A549 (cell line): ENCODE data around the gene PRKCD. TPM values are rescaled to one million over a fixed set of nuclear protein-coding genes. Genes with fewer than 3 reads are reported as not detected.
A peak's percentile ranks its signal among the peaks of the same experiment; 100 is the strongest.

Source experiments
- ATAC-seq, 2 experiments: fragments of 200-7000 bp in 1 of 2; fragments of >200 bp in 1 of 2; cut with Nextera tagmentation in 1 of 2; cut with Tn5 transposase in 1 of 2; 3 replicates each; pipeline versions ENCODE4 v1.8.0 to v1.9.1; 2018 to 2020; ENCODE audit warnings: mild to moderate bottlenecking in 1 of 2, moderate library complexity in 1 of 2
- CTCF ChIA-PET: fragments of 300-600 bp; sonication (Branson Sonifier 250); formaldehyde crosslinking; extraction: SDS; loops from one replicate; lab custom pipeline; 2021; ENCODE audit warnings: antibody characterized with exemption, inconsistent platforms; lab: Yijun Ruan, JAX
- POLR2A ChIA-PET: fragments of 350-600 bp; formaldehyde crosslinking; extraction: SDS; loops from one replicate; lab custom pipeline; 2021; ENCODE audit warnings: antibody characterized with exemption, inconsistent platforms; lab: Yijun Ruan, JAX
- DNase-seq, 2 experiments: peaks; one replicate each; pipeline versions ENCODE4 v3.0.0 to v3.0.0-alpha.2; 2011 to 2016; ENCODE audit warnings: low read depth in 1 of 2, low spot score in 1 of 2
- FAIRE-seq: peaks from 2 replicates; lab custom pipeline; 2011; peaks lifted over from hg19 to GRCh38; lab: Jason Lieb, UNC
- H3K27ac ChIP-seq, 2 experiments: fragments of >200 bp; sonication (Bioruptor Twin); formaldehyde crosslinking; 3 replicates each; pipeline ENCODE4 v1.5.1; 2016 to 2017
- H3K4me1 ChIP-seq: fragments of >200 bp; sonication (Bioruptor Twin); formaldehyde crosslinking; 3 replicates; pipeline ENCODE4 v1.6.1; 2016
- H3K4me2 ChIP-seq: fragments of >200 bp; sonication (Bioruptor Twin); formaldehyde crosslinking; 3 replicates; pipeline ENCODE4 v1.6.1; 2016
- H3K4me3 ChIP-seq: fragments of >200 bp; sonication (Bioruptor Twin); formaldehyde crosslinking; 3 replicates; pipeline ENCODE4 v1.5.1; 2016
- H3K9me3 ChIP-seq: fragments of >200 bp; sonication (Bioruptor Twin); formaldehyde crosslinking; 3 replicates; pipeline ENCODE4 v1.6.1; 2016
- ATOH8 ChIP-seq: fragments of 250-450 bp; sonication (Bioruptor Pico); IDR thresholded peaks from 2 replicates; pipeline ENCODE4 v1.5.0; 2020; ENCODE audit warnings: low read depth, mild to moderate bottlenecking, moderate library complexity
- BHLHE40 ChIP-seq: IDR thresholded peaks from 2 replicates; pipeline ENCODE4 v1.6.1; 2012; ENCODE audit warnings: low read depth, low read length, inconsistent platforms
- CHD4 ChIP-seq: fragments of 200-600 bp; sonication (generic); IDR thresholded peaks from 2 replicates; pipeline ENCODE4 v1.6.1; 2016; ENCODE audit warnings: antibody characterized with exemption, mild to moderate bottlenecking, borderline replicate concordance
- EHF ChIP-seq: fragments of 250-450 bp; sonication (Bioruptor Pico); IDR thresholded peaks from 2 replicates; pipeline ENCODE4 v1.5.0; 2020; ENCODE audit warnings: mild to moderate bottlenecking
- EHMT2 ChIP-seq: fragments of 200-600 bp; sonication (generic); IDR thresholded peaks from 2 replicates; pipeline ENCODE4 v1.6.1; 2016; ENCODE audit warnings: antibody characterized with exemption, low read depth, mild to moderate bottlenecking, moderate library complexity
- FOSB ChIP-seq: fragments of 250-450 bp; sonication (Bioruptor Pico); IDR thresholded peaks from 2 replicates; pipeline ENCODE4 v1.5.0; 2020; ENCODE audit warnings: mild to moderate bottlenecking, moderate library complexity
- FOSL2 ChIP-seq, 2 experiments: fragments of 450-650 bp in 1 of 2; fragments of >200 bp in 1 of 2; sonication (Bioruptor Twin) in 1 of 2; formaldehyde crosslinking; IDR thresholded peaks; 2 replicates each; pipeline versions ENCODE4 v1.5.0 to v1.6.1; 2016 to 2020; ENCODE audit warnings: mild to moderate bottlenecking in 1 of 2, moderate library complexity in 1 of 2
- FOXS1 ChIP-seq: fragments of 250-450 bp; sonication (Bioruptor Pico); IDR thresholded peaks from 2 replicates; pipeline ENCODE4 v1.5.0; 2020; ENCODE audit warnings: mild to moderate bottlenecking, moderate library complexity
- HDAC2 ChIP-seq: fragments of 200-600 bp; sonication (generic); IDR thresholded peaks from 2 replicates; pipeline ENCODE4 v1.6.1; 2016
- HEYL ChIP-seq: fragments of 250-450 bp; sonication (Bioruptor Pico); IDR thresholded peaks from 2 replicates; pipeline ENCODE4 v1.8.0; 2021; ENCODE audit warnings: mild to moderate bottlenecking, moderate library complexity
- HOXB13 ChIP-seq: fragments of 250-450 bp; sonication (Bioruptor Pico); IDR thresholded peaks from 2 replicates; pipeline ENCODE4 v1.5.0; 2020; ENCODE audit warnings: low read depth, mild to moderate bottlenecking, moderate library complexity
- JUNB ChIP-seq: fragments of >200 bp; sonication (Bioruptor Twin); formaldehyde crosslinking; IDR thresholded peaks from 2 replicates; pipeline ENCODE4 v1.6.1; 2016
- KDM1A ChIP-seq: fragments of 200-600 bp; sonication (generic); IDR thresholded peaks from 2 replicates; pipeline ENCODE4 v1.6.1; 2016; ENCODE audit warnings: low read depth, mild to moderate bottlenecking
- KDM5A ChIP-seq: fragments of 200-600 bp; sonication (generic); IDR thresholded peaks from 2 replicates; pipeline ENCODE4 v1.6.1; 2016; ENCODE audit warnings: antibody characterized with exemption, mild to moderate bottlenecking
- MAX ChIP-seq: IDR thresholded peaks from 2 replicates; pipeline ENCODE4 v1.6.1; 2012
- NR3C1 ChIP-seq: fragments of >200 bp; sonication (Bioruptor Twin); formaldehyde crosslinking; IDR thresholded peaks from 3 replicates; pipeline ENCODE4 v1.6.1; 2017
- PHF8 ChIP-seq: fragments of 200-600 bp; sonication (generic); IDR thresholded peaks from 2 replicates; pipeline ENCODE4 v1.6.1; 2016; ENCODE audit warnings: low read depth, mild to moderate bottlenecking, antibody characterized with exemption, moderate library complexity, borderline replicate concordance
- RAD21 ChIP-seq, 2 experiments: fragments of >200 bp in 1 of 2; sonication (Bioruptor Twin) in 1 of 2; formaldehyde crosslinking in 1 of 2; IDR thresholded peaks in 1 of 2; conservative IDR thresholded peaks in 1 of 2; 2 replicates in 1 of 2; 3 replicates in 1 of 2; pipeline ENCODE4 v1.6.1; 2012 to 2018; ENCODE audit warnings: inconsistent platforms in 1 of 2
- RARB ChIP-seq: fragments of 250-450 bp; sonication (Bioruptor Pico); IDR thresholded peaks from 2 replicates; pipeline ENCODE4 v1.8.0; 2021; ENCODE audit warnings: mild to moderate bottlenecking, moderate library complexity
- RFX5 ChIP-seq: fragments of 450-650 bp; IDR thresholded peaks from 2 replicates; pipeline ENCODE4 v1.7.1; 2014; ENCODE audit warnings: antibody characterized with exemption, mild to moderate bottlenecking, moderate library complexity
- SREBF2 ChIP-seq: fragments of 450-650 bp; IDR thresholded peaks from 2 replicates; pipeline ENCODE4 v1.6.1; 2014; ENCODE audit warnings: mild to moderate bottlenecking, moderate library complexity
- TFCP2L1 ChIP-seq: fragments of 250-450 bp; sonication (Bioruptor Pico); IDR thresholded peaks from 2 replicates; pipeline ENCODE4 v1.5.0; 2021; ENCODE audit warnings: mild to moderate bottlenecking
- WGBS: methylation state at CpG from one replicate; pipeline ENCODE4 v1.1.6; 2017; ENCODE audit errors: missing lambda C conversion rate; 5-methylcytosine and 5-hydroxymethylcytosine counted together
- polyA plus RNA-seq, 4 experiments: library from polyadenylated mRNA; depleted of rRNA in 3 of 4; stranded (reverse); fragments of >200 nt; fragmentation: RNase III in 1 of 4; extraction: RNeasy Plus Mini Kit Qiagen cat#74134 plus additional on column Dnase treatment in 1 of 4; gene quantifications; 2 replicates in 3 of 4; 3 replicates in 1 of 4; pipeline ENCODE4 v1.2.3, GENCODE V29; 2011 to 2017
- TF ChIP-seq, protein P1 (sequence below): fragments of >200 bp; sonication (Bioruptor Twin); formaldehyde crosslinking; IDR thresholded peaks from 3 replicates; pipeline ENCODE4 v1.5.1; 2016
- TF ChIP-seq, protein P2 (sequence below): fragments of 250-450 bp; sonication (Bioruptor Pico); IDR thresholded peaks from 2 replicates; pipeline ENCODE4 v1.5.0; 2021; ENCODE audit warnings: mild to moderate bottlenecking, moderate library complexity, borderline replicate concordance
- TF ChIP-seq, protein P3 (sequence below): fragments of >200 bp; sonication (Bioruptor Twin); formaldehyde crosslinking; IDR thresholded peaks from 3 replicates; pipeline ENCODE4 v1.6.1; 2016

The PRKCD gene
- polyA plus RNA-seq, 2 of the 4 experiments (the other 2 are of a cell fraction): 10.1 to 18.3 TPM

GRCh38 chr3:53198996-53199395 is 38.0 kb downstream of the PRKCD start:
- ChIA-PET CTCF (interaction anchor here (1.2 to 4.9 kb wide), 3 partner anchors 49 to 83 kb away, joined by 3 to 87 read pairs (median 5); no protein-coding TSS in a partner anchor), POLR2A (no interaction called here)
- DNase-seq: no peak
- Histone ChIP-seq H3K4me3 (no peak overlapping the region), H3K4me2 (no peak overlapping the region), H3K4me1 (peaks cover 15% of the 10 kb centered on the region), H3K9me3 (no peaks in the 10 kb centered on the region), H3K27ac (no peak overlapping the region)
- 84% methylated on average over 7 of the region's 7 CpGs for WGBS
- ATAC-seq: no peak
- TF ChIP-seq, protein P1, sequence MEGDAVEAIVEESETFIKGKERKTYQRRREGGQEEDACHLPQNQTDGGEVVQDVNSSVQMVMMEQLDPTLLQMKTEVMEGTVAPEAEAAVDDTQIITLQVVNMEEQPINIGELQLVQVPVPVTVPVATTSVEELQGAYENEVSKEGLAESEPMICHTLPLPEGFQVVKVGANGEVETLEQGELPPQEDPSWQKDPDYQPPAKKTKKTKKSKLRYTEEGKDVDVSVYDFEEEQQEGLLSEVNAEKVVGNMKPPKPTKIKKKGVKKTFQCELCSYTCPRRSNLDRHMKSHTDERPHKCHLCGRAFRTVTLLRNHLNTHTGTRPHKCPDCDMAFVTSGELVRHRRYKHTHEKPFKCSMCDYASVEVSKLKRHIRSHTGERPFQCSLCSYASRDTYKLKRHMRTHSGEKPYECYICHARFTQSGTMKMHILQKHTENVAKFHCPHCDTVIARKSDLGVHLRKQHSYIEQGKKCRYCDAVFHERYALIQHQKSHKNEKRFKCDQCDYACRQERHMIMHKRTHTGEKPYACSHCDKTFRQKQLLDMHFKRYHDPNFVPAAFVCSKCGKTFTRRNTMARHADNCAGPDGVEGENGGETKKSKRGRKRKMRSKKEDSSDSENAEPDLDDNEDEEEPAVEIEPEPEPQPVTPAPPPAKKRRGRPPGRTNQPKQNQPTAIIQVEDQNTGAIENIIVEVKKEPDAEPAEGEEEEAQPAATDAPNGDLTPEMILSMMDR: no peak
- no peak for TF ChIP-seq HDAC2
- no peak for TF ChIP-seq MAX
- no peak for TF ChIP-seq FOSB (CRISPR knock-in tag)
- no peak for FAIRE-seq

DNA sequence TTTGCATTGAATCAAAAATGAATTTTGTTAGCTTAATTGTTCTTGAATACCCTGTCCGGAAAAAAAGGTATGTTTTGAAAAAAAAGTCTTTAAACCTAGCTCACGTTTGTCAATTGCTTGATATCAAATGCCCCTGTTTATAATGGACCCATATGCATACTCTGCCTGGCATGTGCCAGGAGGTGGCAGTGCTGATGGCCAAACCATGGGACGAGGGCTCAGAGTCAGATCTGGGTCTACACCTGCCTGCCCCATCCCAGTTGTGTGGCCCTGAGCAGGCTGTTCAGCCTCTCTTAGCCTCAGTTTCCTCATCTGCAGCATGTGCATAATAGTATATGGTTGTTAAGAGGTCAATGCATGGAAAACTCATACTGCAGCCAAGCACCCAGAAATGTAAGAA is 38.8 kb downstream of the PRKCD start:
- CTCF ChIA-PET: interaction anchor here (1.7 to 2.1 kb wide), 3 partner anchors 9 to 85 kb away, joined by 5 read pairs; no protein-coding TSS in a partner anchor

DNA sequence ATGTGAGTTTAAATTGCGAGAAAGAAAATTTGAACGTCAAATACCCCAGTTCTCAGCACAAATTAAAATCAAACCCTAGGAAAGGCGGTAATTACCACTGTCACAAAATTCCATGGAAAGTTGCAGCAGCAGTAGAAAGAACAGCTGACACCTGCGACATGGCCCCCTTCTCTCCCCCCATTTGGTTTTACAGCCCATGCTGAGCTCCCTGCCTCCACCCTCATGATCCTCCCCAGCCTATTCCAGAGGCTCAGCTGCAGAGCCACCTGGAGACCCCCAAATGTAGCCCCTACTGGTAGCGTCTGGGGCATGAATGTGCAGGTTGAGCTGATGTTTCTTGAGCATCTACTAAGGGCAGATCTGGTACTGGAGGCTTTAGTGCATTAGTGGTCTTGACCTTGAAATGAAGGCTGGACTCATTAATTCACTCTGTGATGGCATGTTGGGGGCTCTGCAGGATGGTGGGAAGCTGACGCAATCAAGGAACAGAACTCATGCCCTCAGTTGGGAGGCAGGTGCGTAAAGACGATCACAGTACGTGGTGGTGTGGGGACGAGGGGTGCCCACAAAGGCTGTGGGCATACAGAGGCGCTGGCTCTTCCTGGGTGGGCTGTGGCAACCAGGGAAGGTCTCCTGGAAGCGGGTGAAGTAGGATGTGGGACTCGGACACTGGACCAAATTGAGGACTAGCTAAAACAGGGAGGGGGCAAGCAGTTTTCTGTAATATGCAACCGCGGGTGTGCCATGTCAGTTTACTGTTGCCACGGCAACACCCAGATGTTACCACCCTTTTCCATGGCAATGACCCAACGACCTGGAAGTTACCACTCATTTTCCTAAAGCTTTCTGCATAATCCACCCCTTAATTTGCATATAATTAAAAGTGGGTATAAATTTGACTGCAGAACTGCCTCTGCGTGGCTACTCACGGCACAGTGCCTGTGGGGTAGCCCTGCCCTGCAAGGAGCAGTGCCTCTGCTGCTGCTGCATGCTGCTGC is 39.8 kb downstream of the PRKCD start:
- H3K4me2 ChIP-seq: no peak overlapping the region
- FAIRE-seq (no peak), ATAC-seq (no peak), DNase-seq (no peak)
- TF ChIP-seq SREBF2 (no peak), RAD21 (conservative IDR thresholded peaks at IDR 0.05 in 1 of 2, IDR thresholded peaks at IDR 0.05 in 1 of 2) (no peak), BHLHE40 (no peak), HOXB13 (CRISPR knock-in tag) (no peak), FOSL2 (IDR thresholded peaks at IDR 0.05) (no peak), FOSL2 (CRISPR knock-in tag; IDR thresholded peaks at IDR 0.05) (no peak), RARB (CRISPR knock-in tag) (no peak), TFCP2L1 (no peak), JUNB (no peak), FOXS1 (no peak), EHF (no peak), NR3C1 (no peak), RFX5 (no peak), HEYL (CRISPR knock-in tag) (no peak), PHF8 (no peak), KDM1A (no peak), KDM5A (no peak), ATOH8 (CRISPR knock-in tag) (no peak), CHD4 (no peak)
- TF ChIP-seq, protein P2, sequence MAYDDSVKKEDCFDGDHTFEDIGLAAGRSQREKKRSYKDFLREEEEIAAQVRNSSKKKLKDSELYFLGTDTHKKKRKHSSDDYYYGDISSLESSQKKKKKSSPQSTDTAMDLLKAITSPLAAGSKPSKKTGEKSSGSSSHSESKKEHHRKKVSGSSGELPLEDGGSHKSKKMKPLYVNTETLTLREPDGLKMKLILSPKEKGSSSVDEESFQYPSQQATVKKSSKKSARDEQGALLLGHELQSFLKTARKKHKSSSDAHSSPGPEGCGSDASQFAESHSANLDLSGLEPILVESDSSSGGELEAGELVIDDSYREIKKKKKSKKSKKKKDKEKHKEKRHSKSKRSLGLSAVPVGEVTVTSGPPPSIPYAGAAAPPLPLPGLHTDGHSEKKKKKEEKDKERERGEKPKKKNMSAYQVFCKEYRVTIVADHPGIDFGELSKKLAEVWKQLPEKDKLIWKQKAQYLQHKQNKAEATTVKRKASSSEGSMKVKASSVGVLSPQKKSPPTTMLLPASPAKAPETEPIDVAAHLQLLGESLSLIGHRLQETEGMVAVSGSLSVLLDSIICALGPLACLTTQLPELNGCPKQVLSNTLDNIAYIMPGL (CRISPR knock-in tag): no peak
- POLR2A ChIA-PET: no interaction called here
- H3K27ac ChIP-seq: no peak overlapping the region
- H3K4me1 ChIP-seq: peaks cover 12% of the 10 kb centered on the region
- H3K9me3 ChIP-seq: no peaks in the 10 kb centered on the region
- CTCF ChIA-PET: interaction anchor here (1.3 to 2.1 kb wide), 4 partner anchors 10 to 86 kb away, joined by 3 to 5 read pairs (median 5); no protein-coding TSS in a partner anchor
- WGBS: 82% methylated on average over 19 of the region's 19 CpGs
- H3K4me3 ChIP-seq: no peak overlapping the region

More for the DNA sequence above, 38.8 kb downstream of the PRKCD start:
- Histone ChIP-seq H3K4me3 (no peak overlapping the region), H3K4me2 (no peak overlapping the region), H3K27ac (no peak overlapping the region), H3K9me3 (no peaks in the 10 kb centered on the region), H3K4me1 (peaks cover 15% of the 10 kb centered on the region)
- ATAC-seq (peak in 1 of 2 experiments; percentile 21; a peak in 1 of 6 replicates), FAIRE-seq (no peak), DNase-seq (no peak)
- 74% methylated on average over 3 of the region's 3 CpGs for WGBS
- POLR2A ChIA-PET: no interaction called here
- TF ChIP-seq, protein P3, sequence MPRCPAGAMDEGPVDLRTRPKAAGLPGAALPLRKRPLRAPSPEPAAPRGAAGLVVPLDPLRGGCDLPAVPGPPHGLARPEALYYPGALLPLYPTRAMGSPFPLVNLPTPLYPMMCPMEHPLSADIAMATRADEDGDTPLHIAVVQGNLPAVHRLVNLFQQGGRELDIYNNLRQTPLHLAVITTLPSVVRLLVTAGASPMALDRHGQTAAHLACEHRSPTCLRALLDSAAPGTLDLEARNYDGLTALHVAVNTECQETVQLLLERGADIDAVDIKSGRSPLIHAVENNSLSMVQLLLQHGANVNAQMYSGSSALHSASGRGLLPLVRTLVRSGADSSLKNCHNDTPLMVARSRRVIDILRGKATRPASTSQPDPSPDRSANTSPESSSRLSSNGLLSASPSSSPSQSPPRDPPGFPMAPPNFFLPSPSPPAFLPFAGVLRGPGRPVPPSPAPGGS: no peak
- TF ChIP-seq JUNB: no peak
- peak in 1 of 2 experiments; percentile 37; a peak in 1 of 5 replicates for TF ChIP-seq RAD21 (conservative IDR thresholded peaks at IDR 0.05 in 1 of 2, IDR thresholded peaks at IDR 0.05 in 1 of 2)
- TF ChIP-seq EHMT2: no peak
